Measurements from ENCODE around the gene IL15RA. TPM values are rescaled to one million over a fixed set of nuclear protein-coding genes. Genes with fewer than 3 reads are reported as not detected.

The IL15RA gene
- total and polyA plus RNA-seq, 2 of the 8 experiments (the other 6 are each of a cell fraction or from before 2014, with no cell fraction given) = 1.3 to 1.4 TPM

DNA sequence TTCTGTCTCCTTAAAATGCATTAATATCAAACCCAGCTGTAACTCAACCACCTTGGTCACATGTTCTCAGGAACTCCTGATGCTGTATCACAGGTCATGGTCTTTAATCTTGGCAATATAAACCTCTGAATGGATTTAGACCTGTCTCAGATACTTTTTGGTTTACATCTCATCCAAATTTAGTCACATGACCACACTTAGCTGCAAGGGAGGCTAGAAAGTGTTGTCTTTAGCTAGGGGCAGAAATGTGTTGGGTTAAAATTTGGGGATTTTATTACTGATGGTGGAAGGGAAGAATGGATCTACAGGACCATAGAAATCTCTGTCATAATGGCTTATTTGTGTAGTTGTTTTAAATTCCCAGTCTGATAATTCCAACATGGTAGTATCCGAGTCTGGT lies 29.6 kb upstream of the IL15RA start:
- no peaks in the 10 kb centered on the region for H3K79me1 ChIP-seq (ENCODE audit: low read depth, low read length)
- ChIA-PET POLR2A (ENCODE audit: partially characterized antibody) (no interaction called here), CTCF (ENCODE audit: partially characterized antibody) (interaction anchor here (0.6 to 1.2 kb wide), 3 partner anchors 44 to 1240 kb away, joined by 3 read pairs; no protein-coding TSS in a partner anchor)
- no peak overlapping the region for H2BK5ac ChIP-seq (ENCODE audit: low read depth, low read length)
- no peak overlapping the region for H3K9ac ChIP-seq (replicated peaks in 1 of 4; ENCODE audit: extremely low read depth in 1 of 4, low read depth in 3 of 4, low read length in 3 of 4)
- peaks cover 0 to 3% (median under 1%) of the 10 kb centered on the region in 4 experiments; a peak in 1 of 7 replicates for H3K4me1 ChIP-seq (replicated peaks in 1 of 4; ENCODE audit: control insufficient read depth in 3 of 4, insufficient read depth in 4 of 4, low read length in 3 of 4)
- no peaks in the 10 kb centered on the region for H3K36me3 ChIP-seq (ENCODE audit: control insufficient read depth in 2 of 4, insufficient read depth in 4 of 4, low read length in 3 of 4)
- no peaks in the 10 kb centered on the region for H3K27me3 ChIP-seq (replicated peaks in 1 of 4; ENCODE audit: control insufficient read depth in 3 of 4, extremely low read depth in 1 of 4, insufficient read depth in 3 of 4, low read length in 3 of 4)
- no peak overlapping the region for H3K4ac ChIP-seq (replicated peaks; ENCODE audit: insufficient read length, low read depth, low read length)
- no peak overlapping the region for H2BK20ac ChIP-seq (ENCODE audit: low read length)
- H4K5ac ChIP-seq (ENCODE audit: insufficient read length, low read depth, low read length) = no peak overlapping the region
- H3K23ac ChIP-seq (ENCODE audit: insufficient read length) = no peak overlapping the region
- no peak overlapping the region for H3K4me2 ChIP-seq (ENCODE audit: insufficient read depth in 1 of 2, low read depth in 2 of 2, low read length in 2 of 2)
- H3K27ac ChIP-seq (ENCODE audit: low read depth, low read length) = no peak overlapping the region
- H2AK5ac ChIP-seq (ENCODE audit: low read depth, low read length) = no peak overlapping the region
- no peaks in the 10 kb centered on the region for H4K20me1 ChIP-seq (replicated peaks in 1 of 2; ENCODE audit: control insufficient read depth in 1 of 2, insufficient read depth in 2 of 2, low read length in 2 of 2)
- H2BK120ac ChIP-seq (replicated peaks; ENCODE audit: low read depth, low read length) = no peak overlapping the region
- no peak for FAIRE-seq
- no peak overlapping the region for H3K14ac ChIP-seq (ENCODE audit: insufficient read length)
- no peak for DNase-seq (ENCODE audit: low read depth in 1 of 2, low spot score in 2 of 2)
- WGBS, 2 experiments (ENCODE audit: extremely low coverage in 1 of 2, insufficient coverage in 1 of 2, insufficient read length in 1 of 2, insufficient replicate concordance in 2 of 2, low coverage in 1 of 2, low lambda C conversion rate in 2 of 2, missing lambda C conversion rate in 1 of 2) = 54% methylated on average over 1 of the region's 1 CpG; no CpG with 5 or more reads in 1 of the 2 experiments
- no peak overlapping the region for H2AFZ ChIP-seq (ENCODE audit: low read length)
- H4K8ac ChIP-seq (ENCODE audit: extremely low read depth, insufficient read depth, low read length) = no peak overlapping the region
- H3K9me3 ChIP-seq (ENCODE audit: insufficient read depth in 2 of 2, low read depth in 1 of 2, low read length in 1 of 2) = peaks cover 4 to 8% of the 10 kb centered on the region in 2 experiments; a peak in 3 of 4 replicates
- no peak overlapping the region for H2BK15ac ChIP-seq (ENCODE audit: low read length)
- no peak overlapping the region for H3K56ac ChIP-seq (replicated peaks; ENCODE audit: insufficient read length, low read depth, low read length)
- no peak overlapping the region for H3K18ac ChIP-seq (ENCODE audit: extremely low read depth, low read length)
- no peak overlapping the region for H3K4me3 ChIP-seq (ENCODE audit: extremely low read depth in 1 of 4, insufficient read depth in 2 of 4, low read depth in 3 of 4, low read length in 4 of 4)
- H3K23me2 ChIP-seq (ENCODE audit: low read depth, low read length) = no peaks in the 10 kb centered on the region
- no peaks in the 10 kb centered on the region for H3K79me2 ChIP-seq (ENCODE audit: control insufficient read depth in 1 of 2, insufficient read depth in 2 of 2, low read length in 2 of 2)
- H2BK12ac ChIP-seq (ENCODE audit: low read depth, low read length) = no peak overlapping the region
- H4K91ac ChIP-seq (replicated peaks; ENCODE audit: insufficient read length, low read length) = no peak overlapping the region
- TF ChIP-seq RBBP5 (IDR thresholded peaks at IDR 0.05; ENCODE audit: borderline replicate concordance, low read depth, low read length) (no peak), CBX8 (IDR thresholded peaks at IDR 0.05; ENCODE audit: borderline replicate concordance, low read depth, low read length) (no peak), SP2 (IDR thresholded peaks at IDR 0.05; ENCODE audit: low read length) (no peak), SP1 (IDR thresholded peaks at IDR 0.05; ENCODE audit: low read depth, low read length) (no peak), MAFK (IDR thresholded peaks at IDR 0.05; ENCODE audit: low read depth, low read length) (no peak), NANOG (IDR thresholded peaks at IDR 0.05; ENCODE audit: insufficient read depth, low read depth, low read length, poor library complexity, severe bottlenecking) (no peak), KDM5A (IDR thresholded peaks at IDR 0.05; ENCODE audit: low read length) (no peak), TEAD4 (IDR thresholded peaks at IDR 0.05; ENCODE audit: low read depth, low read length) (no peak), CREB1 (IDR thresholded peaks at IDR 0.05) (no peak), CHD2 (IDR thresholded peaks at IDR 0.05; ENCODE audit: low read length) (no peak), JUN (IDR thresholded peaks at IDR 0.05; ENCODE audit: low read depth, low read length) (no peak), CTCF (IDR thresholded peaks at IDR 0.05; ENCODE audit: control extremely low read depth in 1 of 3, insufficient read depth in 1 of 3, low read depth in 1 of 3, low read length in 3 of 3) (no peak), POLR2A (IDR thresholded peaks at IDR 0.05; ENCODE audit: control extremely low read depth in 1 of 2, low read depth in 2 of 2, low read length in 2 of 2) (no peak), POLR2AphosphoS5 (IDR thresholded peaks at IDR 0.05; ENCODE audit: low read depth, low read length) (no peak)
